ENCODE data around the gene KRT222.

KRT222 gene

GRCh38 chr17:40686192-40686591 lies 21.2 kb upstream of the KRT222 start:
- H3K9me3 ChIP-seq (ENCODE audit: low read length) = no peaks in the 10 kb centered on the region
- no peaks in the 10 kb centered on the region for H3K4me1 ChIP-seq (ENCODE audit: insufficient read depth, low read length)
- H3K27me3 ChIP-seq (ENCODE audit: insufficient read depth, low read length) = peaks cover 4% of the 10 kb centered on the region
- H2AFZ ChIP-seq (ENCODE audit: low read depth, low read length) = no peak overlapping the region
- no peak overlapping the region for H3K4me3 ChIP-seq (ENCODE audit: low read length)
- no peaks in the 10 kb centered on the region for H3K36me3 ChIP-seq (ENCODE audit: insufficient read depth, low read length)

DNA sequence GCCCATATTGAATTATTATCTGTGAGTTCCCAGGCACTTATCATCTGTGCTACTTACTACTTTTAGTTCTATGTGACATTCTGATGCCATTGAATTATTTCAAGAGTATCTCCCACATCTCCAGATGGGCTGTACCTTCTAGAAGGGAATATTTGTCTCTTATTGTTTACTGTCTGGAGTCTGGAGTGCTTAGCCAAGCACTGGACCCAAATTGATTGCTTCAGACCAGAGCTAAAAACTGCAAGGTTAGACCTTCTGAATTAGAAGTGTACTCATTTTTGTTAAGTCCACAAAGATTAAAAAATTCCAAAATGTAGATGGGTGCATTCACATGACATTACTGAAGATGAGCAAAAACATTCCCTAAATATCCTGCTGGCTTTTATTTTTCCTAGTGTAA lies 16.0 kb upstream of the KRT222 start:
- Histone ChIP-seq H3K9me3 (ENCODE audit: low read length) (no peaks in the 10 kb centered on the region), H3K4me3 (ENCODE audit: low read length) (no peak overlapping the region), H2AFZ (ENCODE audit: low read depth, low read length) (no peak overlapping the region), H3K36me3 (ENCODE audit: insufficient read depth, low read length) (no peaks in the 10 kb centered on the region), H3K27me3 (ENCODE audit: insufficient read depth, low read length) (peaks cover 9% of the 10 kb centered on the region), H3K4me1 (ENCODE audit: insufficient read depth, low read length) (no peaks in the 10 kb centered on the region)

- H3K27me3 ChIP-seq (ENCODE audit: insufficient read depth, low read length) = peaks cover 15% of the 10 kb centered on the region
- H2AFZ ChIP-seq (ENCODE audit: low read depth, low read length) = no peak overlapping the region
- H3K36me3 ChIP-seq (ENCODE audit: insufficient read depth, low read length) = no peaks in the 10 kb centered on the region
- no peak overlapping the region for H3K4me3 ChIP-seq (ENCODE audit: low read length)
- H3K4me1 ChIP-seq (ENCODE audit: insufficient read depth, low read length) = no peaks in the 10 kb centered on the region
- no peaks in the 10 kb centered on the region for H3K9me3 ChIP-seq (ENCODE audit: low read length)
Observed at GRCh38 chr17:40679523-40679907, 14.5 kb upstream of the KRT222 start.

DNA sequence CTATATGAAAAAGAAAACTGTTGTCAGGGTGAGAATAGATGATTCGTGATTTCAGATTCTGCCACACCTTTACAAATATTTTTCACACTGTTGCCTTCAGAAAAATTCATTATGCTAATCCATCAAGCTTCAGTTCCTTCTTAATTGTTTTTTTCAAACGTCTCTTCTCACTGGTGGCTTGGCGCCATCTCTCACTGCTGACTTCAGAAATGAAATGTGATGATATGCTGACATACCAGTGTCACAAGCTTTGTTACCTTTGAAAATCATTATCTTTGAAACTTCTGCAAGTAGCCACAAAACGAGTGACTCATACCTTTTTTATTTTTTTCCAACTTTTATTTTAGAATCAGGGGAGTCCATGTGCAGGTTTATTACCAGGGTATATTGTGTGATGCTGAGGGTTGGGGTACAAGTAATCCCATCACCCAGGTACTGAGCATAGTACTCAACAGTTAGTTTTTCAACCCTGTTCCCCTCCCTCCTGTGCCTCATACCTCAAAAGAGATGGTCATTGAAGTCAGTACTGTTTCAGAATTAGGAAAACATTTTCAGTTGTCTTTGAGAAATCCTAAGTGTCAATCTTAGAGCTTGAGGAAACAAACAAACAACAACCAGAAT lies 14.0 kb upstream of the KRT222 start:
- Histone ChIP-seq H3K27me3 (ENCODE audit: insufficient read depth, low read length) (peaks cover 19% of the 10 kb centered on the region), H3K4me3 (ENCODE audit: low read length) (no peak overlapping the region), H3K4me1 (ENCODE audit: insufficient read depth, low read length) (no peaks in the 10 kb centered on the region), H3K9me3 (ENCODE audit: low read length) (no peaks in the 10 kb centered on the region), H2AFZ (ENCODE audit: low read depth, low read length) (no peak overlapping the region), H3K36me3 (ENCODE audit: insufficient read depth, low read length) (no peaks in the 10 kb centered on the region)

GRCh38 chr17:40675905-40676304 lies 10.9 kb upstream of the KRT222 start:
- Histone ChIP-seq H3K36me3 (ENCODE audit: insufficient read depth, low read length) (no peaks in the 10 kb centered on the region), H2AFZ (ENCODE audit: low read depth, low read length) (no peak overlapping the region), H3K4me3 (ENCODE audit: low read length) (no peak overlapping the region), H3K4me1 (ENCODE audit: insufficient read depth, low read length) (no peaks in the 10 kb centered on the region), H3K9me3 (ENCODE audit: low read length) (no peaks in the 10 kb centered on the region), H3K27me3 (ENCODE audit: insufficient read depth, low read length) (peaks cover 40% of the 10 kb centered on the region)

GRCh38 chr17:40672654-40673053 lies 7.7 kb upstream of the KRT222 start:
- Histone ChIP-seq H3K4me3 (ENCODE audit: low read length) (no peak overlapping the region), H3K27me3 (ENCODE audit: insufficient read depth, low read length) (peaks cover 44% of the 10 kb centered on the region), H2AFZ (ENCODE audit: low read depth, low read length) (no peak overlapping the region), H3K9me3 (ENCODE audit: low read length) (no peaks in the 10 kb centered on the region), H3K36me3 (ENCODE audit: insufficient read depth, low read length) (no peaks in the 10 kb centered on the region), H3K4me1 (ENCODE audit: insufficient read depth, low read length) (no peaks in the 10 kb centered on the region)

DNA sequence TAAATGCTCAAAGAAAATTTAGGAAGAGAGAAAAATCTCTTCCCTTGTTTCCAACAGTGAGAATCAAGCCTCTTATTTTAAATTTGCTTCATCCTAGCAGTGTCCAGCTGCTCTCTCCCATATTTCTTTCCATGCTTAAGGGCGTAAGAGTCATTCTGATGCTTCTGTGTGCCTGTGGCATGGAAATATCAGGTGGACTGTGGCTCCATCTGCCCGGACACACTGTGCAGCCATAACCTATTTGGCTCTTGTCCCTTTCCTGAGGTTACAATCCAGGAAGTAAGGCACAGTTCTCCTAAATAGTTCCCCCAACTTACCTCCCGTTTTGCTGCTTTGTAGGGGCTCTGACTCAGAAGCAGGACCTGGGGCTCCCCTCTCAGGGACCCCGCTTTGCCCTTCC lies 6.3 kb upstream of the KRT222 start:
- H3K36me3 ChIP-seq (ENCODE audit: insufficient read depth, low read length) = no peaks in the 10 kb centered on the region
- no peaks in the 10 kb centered on the region for H3K9me3 ChIP-seq (ENCODE audit: low read length)
- H2AFZ ChIP-seq (ENCODE audit: low read depth, low read length) = no peak overlapping the region
- no peak overlapping the region for H3K4me3 ChIP-seq (ENCODE audit: low read length)
- H3K4me1 ChIP-seq (ENCODE audit: insufficient read depth, low read length) = no peaks in the 10 kb centered on the region
- peaks cover 43% of the 10 kb centered on the region for H3K27me3 ChIP-seq (ENCODE audit: insufficient read depth, low read length)

DNA sequence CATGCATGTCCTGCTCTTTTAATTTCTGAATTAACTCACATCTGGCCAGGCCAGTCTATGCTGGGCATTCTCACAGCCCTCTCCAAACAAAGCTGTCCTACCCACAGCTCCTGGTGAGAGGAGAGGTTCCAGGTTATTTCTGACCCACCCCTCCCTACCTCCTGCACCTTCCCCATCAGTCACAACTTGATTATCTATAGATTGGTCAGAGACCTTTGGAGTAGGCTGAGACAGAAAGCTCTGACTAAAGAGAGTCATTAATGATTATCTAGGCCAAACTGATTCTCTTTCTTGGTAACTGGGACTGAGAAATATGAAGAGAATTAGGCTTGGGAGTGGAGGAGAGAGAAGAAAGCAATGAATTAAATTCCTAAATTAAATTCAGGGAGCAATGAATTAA lies 1.4 kb upstream of the KRT222 start:
- H3K9me3 ChIP-seq (ENCODE audit: low read length) = no peaks in the 10 kb centered on the region
- peaks cover 48% of the 10 kb centered on the region for H3K27me3 ChIP-seq (ENCODE audit: insufficient read depth, low read length)
- H3K4me3 ChIP-seq (ENCODE audit: low read length) = no peak overlapping the region
- H3K36me3 ChIP-seq (ENCODE audit: insufficient read depth, low read length) = no peaks in the 10 kb centered on the region
- H3K4me1 ChIP-seq (ENCODE audit: insufficient read depth, low read length) = peaks cover 4% of the 10 kb centered on the region
- no peak overlapping the region for H2AFZ ChIP-seq (ENCODE audit: low read depth, low read length)

- Histone ChIP-seq H2AFZ (ENCODE audit: low read depth, low read length) (no peak overlapping the region), H3K27me3 (ENCODE audit: insufficient read depth, low read length) (peaks cover 48% of the 10 kb centered on the region), H3K4me1 (ENCODE audit: insufficient read depth, low read length) (peaks cover 4% of the 10 kb centered on the region), H3K9me3 (ENCODE audit: low read length) (no peaks in the 10 kb centered on the region), H3K36me3 (ENCODE audit: insufficient read depth, low read length) (no peaks in the 10 kb centered on the region), H3K4me3 (ENCODE audit: low read length) (no peak overlapping the region)
Observed at GRCh38 chr17:40663252-40663651, 1.7 kb downstream of the KRT222 start.

DNA sequence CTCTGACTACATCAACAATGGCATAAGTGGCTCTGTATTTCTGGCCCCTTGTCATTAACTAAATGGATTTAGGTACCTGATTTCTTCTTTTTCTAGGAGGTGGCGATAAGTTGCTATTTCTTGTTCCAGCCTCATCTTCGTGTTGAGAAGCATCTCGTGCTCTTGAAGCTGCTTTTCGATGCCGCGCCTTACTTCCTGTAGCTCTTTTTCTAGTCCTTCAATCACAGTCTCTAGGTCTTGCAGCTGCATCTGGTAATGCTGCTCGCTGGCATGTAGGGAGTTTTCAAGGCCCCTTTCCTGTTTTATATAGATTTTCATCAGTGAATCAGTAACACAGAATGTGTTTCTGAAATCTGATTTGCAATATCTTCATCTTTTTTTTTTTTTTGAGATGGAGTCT lies 5.1 kb downstream of the KRT222 start:
- Histone ChIP-seq H3K9me3 (ENCODE audit: low read length) (no peaks in the 10 kb centered on the region), H3K27me3 (ENCODE audit: insufficient read depth, low read length) (peaks cover 31% of the 10 kb centered on the region), H3K4me3 (ENCODE audit: low read length) (no peak overlapping the region), H3K36me3 (ENCODE audit: insufficient read depth, low read length) (no peaks in the 10 kb centered on the region), H3K4me1 (ENCODE audit: insufficient read depth, low read length) (peaks cover 3% of the 10 kb centered on the region), H2AFZ (ENCODE audit: low read depth, low read length) (no peak overlapping the region)

GRCh38 chr17:40658396-40658795 lies 6.6 kb downstream of the KRT222 start:
- Histone ChIP-seq H3K27me3 (ENCODE audit: insufficient read depth, low read length) (peaks cover 22% of the 10 kb centered on the region), H3K9me3 (ENCODE audit: low read length) (no peaks in the 10 kb centered on the region), H2AFZ (ENCODE audit: low read depth, low read length) (no peak overlapping the region), H3K36me3 (ENCODE audit: insufficient read depth, low read length) (no peaks in the 10 kb centered on the region), H3K4me3 (ENCODE audit: low read length) (no peak overlapping the region), H3K4me1 (ENCODE audit: insufficient read depth, low read length) (no peaks in the 10 kb centered on the region)

DNA sequence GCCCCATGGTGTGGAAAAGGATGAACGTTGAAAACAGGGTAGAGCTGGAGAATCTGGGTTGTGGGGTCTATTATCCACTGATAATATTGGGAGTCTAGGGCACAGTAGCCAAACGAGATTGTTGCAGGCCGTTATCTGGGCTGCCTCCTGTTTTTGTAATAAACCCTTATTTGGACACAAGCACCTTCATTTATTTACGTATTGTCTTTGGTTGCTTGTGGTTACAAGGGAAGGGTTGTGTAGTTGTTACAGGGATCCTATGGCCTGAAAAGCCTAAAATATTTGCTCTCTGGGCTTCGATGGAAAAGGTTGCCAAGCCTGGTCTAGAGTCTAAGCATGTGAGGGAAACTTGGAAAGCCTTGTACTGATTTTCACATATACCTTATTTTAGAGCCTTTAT lies 13.0 kb downstream of the KRT222 start:
- H3K36me3 ChIP-seq (ENCODE audit: insufficient read depth, low read length) = no peaks in the 10 kb centered on the region
- H3K9me3 ChIP-seq (ENCODE audit: low read length) = no peaks in the 10 kb centered on the region
- H2AFZ ChIP-seq (ENCODE audit: low read depth, low read length) = no peak overlapping the region
- H3K27me3 ChIP-seq (ENCODE audit: insufficient read depth, low read length) = peaks cover 5% of the 10 kb centered on the region
- no peak overlapping the region for H3K4me3 ChIP-seq (ENCODE audit: low read length)
- peaks cover 7% of the 10 kb centered on the region for H3K4me1 ChIP-seq (ENCODE audit: insufficient read depth, low read length)

GRCh38 chr17:40648384-40648968 lies 16.5 kb downstream of the KRT222 start:
- Histone ChIP-seq H3K4me3 (ENCODE audit: low read length) (peak overlapping the region; percentile 100), H3K4me1 (ENCODE audit: insufficient read depth, low read length) (peaks cover 27% of the 10 kb centered on the region), H2AFZ (ENCODE audit: low read depth, low read length) (peak overlapping the region; percentile 83), H3K9me3 (ENCODE audit: low read length) (no peaks in the 10 kb centered on the region), H3K36me3 (ENCODE audit: insufficient read depth, low read length) (peaks cover 23% of the 10 kb centered on the region), H3K27me3 (ENCODE audit: insufficient read depth, low read length) (peaks cover 2% of the 10 kb centered on the region)

Measured in neuron (in vitro differentiated cells).